NCI-H1436 treated with DMSO at 0.1 percent for 48 hours (cell line): ENCODE measurements around the gene C12orf42.

Source experiments
- DNase-seq: peaks from one replicate; lab custom pipeline; 2025; lab: John Stamatoyannopoulos, UW

Gene C12orf42

GRCh38 chr12:103336940-103337339 is 158.8 kb downstream of the C12orf42 start:
- DNase-seq = no peak

GRCh38 chr12:103334466-103334865 is 161.3 kb downstream of the C12orf42 start:
- DNase-seq = no peak

- DNase-seq = no peak
Observed at GRCh38 chr12:103333676-103334075, 162.1 kb downstream of the C12orf42 start.

- DNase-seq = no peak
Observed at GRCh38 chr12:103331643-103332042, 164.1 kb downstream of the C12orf42 start.

GRCh38 chr12:103330672-103331071 is 165.1 kb downstream of the C12orf42 start:
- DNase-seq = no peak

GRCh38 chr12:103327676-103328075 is 168.1 kb downstream of the C12orf42 start:
- no peak for DNase-seq

- no peak for DNase-seq
Observed at GRCh38 chr12:103326190-103326589, 169.6 kb downstream of the C12orf42 start.

- DNase-seq = peak; percentile 14
Observed at GRCh38 chr12:103318566-103318965, 177.2 kb downstream of the C12orf42 start.

GRCh38 chr12:103317220-103317619 is 178.5 kb downstream of the C12orf42 start:
- no peak for DNase-seq

- DNase-seq = no peak
Observed at GRCh38 chr12:103314786-103315185, 181.0 kb downstream of the C12orf42 start.

- no peak for DNase-seq
Observed at GRCh38 chr12:103313894-103314293, 181.9 kb downstream of the C12orf42 start.

GRCh38 chr12:103312742-103313354 is 182.9 kb downstream of the C12orf42 start:
- DNase-seq = no peak

GRCh38 chr12:103310546-103311270 is 185.1 kb downstream of the C12orf42 start:
- DNase-seq = no peak

GRCh38 chr12:103308396-103308795 is 187.4 kb downstream of the C12orf42 start:
- DNase-seq = no peak

- DNase-seq = no peak
Observed at GRCh38 chr12:103303484-103303883, 192.3 kb downstream of the C12orf42 start.

GRCh38 chr12:103301642-103302591 is 193.9 kb downstream of the C12orf42 start:
- DNase-seq = peak; percentile 47

GRCh38 chr12:103288016-103288415 is 207.8 kb downstream of the C12orf42 start:
- DNase-seq = no peak

- no peak for DNase-seq
Observed at GRCh38 chr12:103282124-103282523, 213.6 kb downstream of the C12orf42 start.

GRCh38 chr12:103279444-103279843 is 216.3 kb downstream of the C12orf42 start:
- peak; percentile 80 for DNase-seq

GRCh38 chr12:103278329-103278728 is 217.4 kb downstream of the C12orf42 start:
- no peak for DNase-seq

- DNase-seq = no peak
Observed at GRCh38 chr12:103273645-103274044, 222.1 kb downstream of the C12orf42 start.

- DNase-seq = no peak
Observed at GRCh38 chr12:103272949-103273348, 222.8 kb downstream of the C12orf42 start.

GRCh38 chr12:103269946-103270345 is 225.8 kb downstream of the C12orf42 start:
- no peak for DNase-seq
